HG03196 (cell line): Measurements from ENCODE around the gene KRTAP10-5.
"Not testable (repeated sequence)": the region's sequence is repeated elsewhere in the genome, so short reads cannot be mapped to it uniquely, and the experiment has no call there.

Experiments
- ATAC-seq: cut with Tn5 transposase; IDR thresholded peaks from one replicate; pipeline ENCODE4 v1.9.1; 2021; ENCODE audit not compliant: unreplicated experiment

The KRTAP10-5 gene

DNA sequence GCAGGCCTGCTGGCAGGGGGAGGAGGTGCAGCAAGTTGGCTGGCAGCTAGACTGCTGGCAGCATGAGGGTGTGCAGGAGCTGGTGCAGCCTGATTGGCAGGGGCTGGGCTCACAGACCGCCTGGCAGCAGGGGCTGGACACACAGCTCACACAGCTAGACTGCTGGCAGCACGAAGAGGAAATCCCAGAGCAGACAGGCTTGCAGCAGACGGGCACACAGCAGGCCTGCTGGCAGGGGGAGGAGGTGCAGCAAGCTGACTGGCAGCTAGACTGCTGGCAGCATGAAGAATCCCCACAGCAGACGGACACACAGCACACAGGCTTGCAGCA is 11.4 kb upstream of the KRTAP10-5 start:
- ATAC-seq = not testable (repeated sequence)

DNA sequence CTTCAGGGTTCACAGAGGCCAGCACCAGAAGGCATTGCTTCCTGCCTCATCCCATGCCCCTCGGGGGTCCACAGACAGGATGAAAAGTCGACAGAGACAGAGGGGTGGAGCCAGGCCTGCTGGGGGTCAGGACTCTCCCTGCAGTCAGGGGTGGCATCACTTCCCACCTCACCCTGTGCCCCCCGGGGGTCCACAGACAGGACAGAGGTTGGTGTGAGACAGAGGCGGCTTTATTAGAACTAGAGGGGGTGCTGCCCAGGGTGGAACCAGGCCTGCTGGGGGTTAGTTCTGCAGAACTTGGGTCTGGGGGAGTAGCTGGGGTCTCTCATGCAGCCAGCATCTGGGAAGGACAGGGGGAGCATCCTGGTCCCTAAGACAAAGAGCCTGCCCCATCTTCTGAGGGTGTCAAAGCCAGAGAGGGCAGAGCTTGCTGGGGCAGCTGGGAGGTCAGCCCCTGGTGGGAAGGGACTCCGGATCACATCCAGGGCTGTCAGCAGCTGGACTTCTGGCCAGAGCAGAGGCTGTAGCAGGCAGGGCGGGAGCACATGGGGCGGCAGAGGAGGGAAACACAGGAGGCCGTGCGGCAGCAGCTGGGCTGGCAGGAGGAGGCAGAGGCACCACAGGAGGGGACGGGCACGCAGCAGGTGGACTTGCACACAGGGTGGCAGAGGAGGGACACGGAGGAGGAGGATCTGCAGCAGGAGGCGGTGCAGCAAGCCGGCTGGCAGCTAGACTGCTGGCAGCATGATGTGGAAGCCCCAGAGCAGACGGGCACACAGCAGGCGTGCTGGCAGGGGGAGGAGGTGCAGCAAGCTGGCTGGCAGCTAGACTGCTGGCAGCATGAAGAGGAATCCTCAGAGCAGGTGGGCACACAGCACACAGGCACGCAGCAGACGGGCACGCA is 10.7 kb upstream of the KRTAP10-5 start:
- ATAC-seq = not testable (repeated sequence)

DNA sequence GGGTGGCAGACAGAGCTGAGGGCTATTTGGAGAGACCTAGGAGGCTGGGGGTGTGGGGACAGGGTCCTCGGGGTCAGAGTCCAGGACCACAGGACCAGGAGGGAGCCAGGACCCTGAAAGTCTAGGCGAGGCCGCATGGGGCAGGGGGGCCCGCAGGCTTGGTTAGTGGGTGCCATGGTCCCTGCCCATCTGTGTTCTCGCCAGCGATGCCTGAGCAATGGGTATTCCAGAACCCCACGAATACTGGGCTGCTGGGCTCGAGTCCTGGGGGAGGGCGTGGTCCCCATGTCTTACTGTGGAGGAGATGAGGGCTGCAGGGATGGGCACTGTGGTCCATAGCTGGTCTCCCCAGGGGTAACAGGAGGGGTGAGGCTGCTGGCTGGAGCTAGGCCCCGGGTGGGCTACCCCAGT is 9.9 kb upstream of the KRTAP10-5 start:
- ATAC-seq = no peak

DNA sequence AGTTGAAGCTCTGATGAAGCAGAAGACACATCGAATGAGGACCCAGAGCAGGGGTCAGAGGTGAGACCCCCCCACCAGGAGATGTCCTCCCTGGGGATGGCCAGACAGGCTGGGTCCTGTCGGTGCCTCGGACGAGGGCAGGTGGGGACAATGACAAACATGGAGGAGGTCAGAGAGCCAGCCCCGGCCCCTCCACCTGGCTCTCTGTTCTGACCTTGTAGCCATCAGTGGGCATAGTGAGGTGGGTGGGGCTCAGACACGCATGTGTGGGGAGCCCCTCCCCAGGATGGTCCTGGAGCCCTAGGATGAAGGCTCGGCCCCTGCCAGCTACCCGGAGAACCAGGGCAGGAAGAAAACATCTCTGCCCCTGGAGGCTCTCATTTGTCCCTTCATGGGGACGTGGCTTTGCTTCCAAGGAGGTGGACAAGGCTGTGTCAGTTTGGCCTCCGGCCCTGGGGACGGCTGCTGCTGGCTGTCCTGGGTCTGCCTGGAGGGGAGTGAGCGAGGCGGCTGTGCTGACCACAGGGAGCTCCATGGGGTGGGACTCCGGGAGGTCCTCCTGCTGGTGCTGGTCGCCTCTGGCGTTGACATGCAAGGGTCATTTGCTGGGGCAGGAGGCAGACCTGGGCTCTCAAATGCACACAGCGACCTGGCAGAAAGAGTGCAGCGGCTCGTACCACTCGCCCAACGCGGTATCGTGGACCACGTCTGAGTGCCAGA is 9.3 kb upstream of the KRTAP10-5 start:
- ATAC-seq = no peak

DNA sequence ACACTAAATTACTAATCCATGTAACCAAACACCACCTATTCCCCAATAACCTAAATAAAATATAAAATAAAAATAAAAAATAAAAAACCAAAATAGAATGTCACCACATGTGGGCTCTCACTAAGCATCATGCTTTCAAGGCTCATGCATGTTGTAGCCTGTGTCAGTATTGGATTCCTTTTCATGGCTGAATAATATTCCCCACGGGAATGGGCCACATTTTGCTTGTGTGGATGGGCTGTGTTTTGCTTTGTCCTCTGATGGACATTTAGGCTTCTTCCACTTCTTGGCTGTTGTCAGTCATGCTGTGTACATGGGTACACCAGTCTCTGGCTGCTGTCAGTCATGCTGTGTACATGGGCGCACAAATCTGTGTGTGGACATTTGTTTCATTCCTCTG is 8.7 kb upstream of the KRTAP10-5 start:
- no peak for ATAC-seq

DNA sequence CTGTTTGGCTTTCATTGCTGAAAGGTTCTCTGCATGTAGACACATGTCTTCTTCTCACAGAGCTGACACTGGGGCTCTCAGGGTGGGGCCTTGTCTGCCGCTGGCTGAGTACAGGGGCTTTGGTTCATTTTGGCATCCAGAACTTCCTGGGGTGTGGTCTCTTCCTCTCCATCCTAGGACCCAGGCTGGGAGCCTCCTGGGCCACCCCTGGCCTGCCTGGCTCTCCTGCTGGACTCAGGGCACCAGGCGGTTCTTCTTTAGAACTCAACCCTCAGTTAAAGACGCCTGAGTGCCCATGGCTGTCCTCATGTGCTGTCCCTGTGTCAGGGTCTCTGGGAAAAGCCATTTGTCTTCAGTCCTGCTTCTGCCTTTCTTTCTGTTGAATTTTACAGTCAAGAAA is 5.5 kb upstream of the KRTAP10-5 start:
- ATAC-seq = no peak

DNA sequence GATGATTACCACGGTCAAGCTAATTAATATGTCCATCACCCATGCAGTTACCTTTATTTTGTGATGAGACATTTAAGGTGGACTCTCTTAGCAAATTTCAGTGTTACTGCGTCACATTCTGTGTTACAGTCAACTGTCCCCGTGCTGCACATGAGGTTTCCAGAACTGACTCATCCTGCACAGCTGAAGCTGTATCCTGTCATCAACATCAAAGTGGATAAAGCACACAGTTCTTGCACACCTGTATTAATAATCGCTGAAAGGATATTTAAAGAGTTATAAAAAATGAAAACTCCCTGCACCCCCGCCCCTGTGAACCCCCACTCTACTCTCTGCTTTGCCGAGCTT is 3.4 kb upstream of the KRTAP10-5 start:
- no peak for ATAC-seq

DNA sequence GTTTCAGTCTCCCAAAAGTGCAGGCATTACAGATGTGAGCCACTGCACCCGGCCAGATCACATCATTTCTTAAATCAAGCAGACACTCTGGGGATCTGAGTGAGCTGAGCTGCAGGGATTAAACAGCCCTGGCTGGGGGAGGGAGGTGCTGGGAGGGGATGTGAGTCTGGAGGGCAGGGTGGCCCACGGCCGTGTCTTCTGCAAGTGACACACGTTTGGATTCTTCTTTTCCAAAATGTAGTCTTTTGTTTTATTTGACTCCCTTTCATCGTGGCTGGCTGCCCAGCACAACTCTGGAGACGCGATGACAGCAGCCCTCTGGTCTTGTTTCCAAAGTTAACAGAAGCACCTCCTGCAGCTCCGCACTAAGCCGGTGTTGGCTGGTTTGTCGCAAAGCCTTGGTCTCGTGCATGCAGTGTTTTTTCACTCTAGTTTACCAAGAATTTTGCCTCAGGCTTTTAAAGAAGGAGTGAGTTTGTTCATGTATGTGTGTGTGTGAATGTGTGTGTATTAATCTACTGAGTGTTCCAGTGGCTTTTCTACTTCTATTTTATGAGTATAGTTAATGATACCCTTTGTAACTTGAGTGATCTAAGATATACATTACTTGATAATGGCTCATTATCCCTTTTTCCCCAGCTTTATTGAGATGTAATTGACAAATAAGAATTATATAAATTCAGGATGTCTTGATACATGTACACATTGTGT is 2.8 kb upstream of the KRTAP10-5 start:
- no peak for ATAC-seq

DNA sequence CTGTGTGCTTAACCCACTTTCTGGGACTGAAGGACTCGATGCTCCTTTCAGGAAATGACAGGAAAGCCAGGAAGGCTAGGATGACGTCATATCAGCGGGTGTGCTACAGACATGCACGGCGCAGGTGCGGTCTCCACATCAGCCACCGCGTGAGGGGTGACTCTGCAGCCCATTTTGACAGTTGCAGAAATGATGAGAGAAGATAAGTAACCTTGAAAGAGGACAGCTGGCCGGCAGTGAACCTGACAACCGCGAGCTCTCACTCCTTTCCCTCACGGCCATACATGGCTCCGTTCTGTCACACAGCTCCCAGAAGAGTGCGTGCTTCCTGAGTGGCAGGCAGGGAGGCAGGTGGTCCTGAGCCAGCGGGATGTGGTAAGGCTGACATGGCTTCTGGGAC is 1.7 kb upstream of the KRTAP10-5 start:
- ATAC-seq = no peak

DNA sequence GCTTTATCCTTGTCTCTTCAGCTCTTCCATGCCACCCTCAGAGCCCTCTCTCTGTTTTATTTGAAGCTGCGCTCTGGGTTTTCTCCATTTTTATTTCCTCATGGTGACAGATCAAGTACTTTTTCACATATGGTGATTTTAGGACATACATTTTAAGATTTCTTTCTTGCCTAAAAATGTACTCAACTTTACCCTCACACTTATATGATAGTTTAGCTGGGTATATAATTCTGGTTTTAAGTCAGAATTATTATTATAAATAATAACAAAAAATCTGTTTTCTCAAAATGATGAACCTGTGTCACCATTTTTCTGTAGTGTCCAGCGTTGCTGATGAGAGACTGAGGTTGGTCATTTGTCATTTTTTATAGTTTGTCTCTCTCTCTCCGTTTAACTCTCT is 754 bp upstream of the KRTAP10-5 start:
- ATAC-seq = no peak

DNA sequence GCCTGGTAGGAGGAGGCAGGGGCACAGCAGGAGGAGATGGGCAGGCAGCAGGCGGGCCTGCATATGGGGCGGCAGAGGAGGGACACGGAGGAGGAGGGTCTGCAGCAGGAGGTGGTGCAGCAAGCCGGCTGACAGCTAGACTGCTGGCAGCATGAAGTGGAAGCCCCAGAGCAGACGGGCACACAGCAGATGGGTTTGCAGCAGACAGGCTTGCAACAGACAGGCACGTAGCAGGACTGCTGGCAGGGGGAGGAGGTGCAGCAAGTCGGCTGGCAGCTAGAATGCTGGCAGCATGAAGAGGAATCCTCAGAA is 615 bp downstream of the KRTAP10-5 start:
- ATAC-seq = no peak

DNA sequence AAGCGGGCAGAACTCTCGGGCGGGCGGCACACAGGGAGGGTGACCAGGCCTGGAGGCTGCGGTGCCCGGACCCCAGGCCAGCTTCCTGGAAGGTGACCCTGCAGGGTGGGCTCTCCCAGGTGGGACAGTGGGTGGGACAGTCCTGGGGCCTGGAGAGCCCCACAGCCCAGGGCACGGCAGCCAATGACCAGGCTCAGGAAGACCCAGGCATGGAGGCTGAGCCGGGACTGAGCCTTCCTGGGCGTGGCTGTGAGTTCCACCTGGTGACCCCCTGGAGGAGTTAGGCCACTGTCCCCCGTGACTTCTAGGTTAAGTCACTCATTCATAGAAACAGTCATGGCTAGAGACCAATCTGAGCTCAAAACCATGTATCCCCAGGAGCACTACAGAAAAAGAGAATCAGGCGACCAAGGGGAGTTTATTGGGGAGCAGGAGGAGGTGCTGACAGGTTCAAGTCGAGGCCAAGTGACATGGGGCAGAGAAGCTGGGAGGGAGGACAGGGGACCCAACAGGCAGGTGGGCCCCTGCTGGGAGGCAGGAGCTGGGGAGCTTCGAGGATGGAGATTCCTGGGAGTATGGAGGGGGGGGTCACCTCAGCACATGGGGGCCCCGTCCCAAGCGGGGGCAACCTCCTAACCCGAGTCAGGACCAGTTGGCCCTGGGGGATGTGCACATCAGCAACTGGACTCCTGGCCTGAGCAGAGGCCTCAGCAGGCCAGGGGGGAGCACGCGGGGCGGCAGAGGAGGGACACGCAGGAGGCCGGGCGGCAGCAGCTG is 1.2 kb downstream of the KRTAP10-5 start:
- ATAC-seq = no peak

DNA sequence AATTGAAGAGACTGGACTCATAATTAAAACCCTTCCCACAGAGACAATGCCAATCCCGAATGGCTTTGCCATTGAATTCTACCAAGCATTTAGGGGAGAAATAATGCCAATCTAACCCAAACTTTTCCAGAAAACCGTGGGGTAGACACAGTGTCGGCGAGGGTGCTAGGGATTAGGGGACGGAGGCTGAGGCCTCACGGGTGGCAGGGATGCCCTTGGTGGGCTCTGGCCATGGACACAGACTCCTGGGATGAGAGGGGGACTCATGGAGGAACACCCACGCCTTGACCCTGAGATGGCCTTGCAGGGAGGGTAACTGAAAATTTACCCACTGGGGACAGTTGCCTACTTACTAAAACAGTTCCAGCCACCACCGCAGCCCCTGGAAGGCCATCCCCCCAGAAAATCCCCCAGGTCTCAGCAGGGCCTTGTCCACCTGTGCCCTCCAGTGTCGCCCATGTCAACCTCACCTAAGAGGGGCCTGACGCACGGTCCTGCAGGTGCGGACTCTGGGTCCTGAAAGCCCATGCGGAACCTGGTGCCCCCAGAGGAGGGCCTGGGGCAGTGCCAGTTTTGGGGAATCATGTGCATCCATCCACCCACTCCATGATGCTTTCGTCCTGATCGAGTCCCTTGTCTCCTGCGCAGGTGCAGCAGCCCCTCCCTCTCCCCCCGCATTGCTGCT is 1.9 kb downstream of the KRTAP10-5 start:
- no peak for ATAC-seq

DNA sequence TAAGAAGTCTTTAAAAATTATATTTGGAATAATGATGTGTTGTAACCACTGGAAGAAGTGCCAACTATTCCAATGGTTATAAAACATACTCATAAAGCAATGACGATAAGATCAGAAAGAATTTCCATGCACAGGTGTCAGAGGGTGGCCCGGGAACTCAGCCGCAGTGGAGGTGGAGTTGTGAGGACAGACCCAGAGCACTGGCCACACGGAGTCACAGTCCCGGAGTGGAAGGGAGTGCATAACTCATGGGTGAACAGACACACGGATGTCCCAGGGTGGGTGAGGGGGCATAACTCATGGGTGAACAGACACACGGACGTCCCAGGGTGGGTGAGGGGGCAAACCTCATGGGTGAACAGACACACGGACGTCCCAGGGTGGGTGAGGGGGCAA is 4.4 kb downstream of the KRTAP10-5 start:
- ATAC-seq = no peak

DNA sequence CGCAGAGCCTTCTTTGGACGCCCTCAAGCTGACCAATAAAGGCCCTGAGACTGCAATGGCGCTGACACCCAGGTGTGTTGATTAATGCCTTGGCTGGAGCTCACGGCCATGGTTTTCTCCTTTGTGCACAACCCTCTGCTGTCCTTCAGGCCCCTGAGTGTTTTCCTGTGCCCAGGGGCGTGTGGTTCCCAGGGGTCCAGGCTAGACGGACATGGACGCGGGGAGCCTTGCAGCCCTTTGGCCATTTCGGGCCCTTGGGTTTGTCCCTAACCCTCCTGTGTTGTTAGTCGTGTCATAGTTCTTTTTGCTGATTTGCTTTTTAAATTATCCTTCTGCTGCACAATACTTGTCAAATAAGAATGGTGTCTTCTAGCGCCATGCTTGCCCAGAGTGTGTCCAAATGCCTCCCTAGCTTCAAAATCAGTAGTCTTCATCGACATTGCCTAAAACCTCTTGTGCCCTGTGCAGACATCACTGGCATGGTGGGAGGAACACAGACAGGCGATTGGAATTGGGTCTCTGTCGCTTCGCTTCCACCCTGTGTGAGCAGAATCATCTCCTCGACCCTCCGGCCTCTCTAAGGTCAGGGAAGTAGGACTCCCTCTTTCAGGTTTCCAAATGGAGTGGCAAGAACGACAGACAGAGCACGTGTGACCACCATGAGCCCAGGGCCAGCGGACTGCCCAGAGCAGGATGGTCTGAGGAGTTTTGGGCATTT is 4.9 kb downstream of the KRTAP10-5 start:
- ATAC-seq = no peak

DNA sequence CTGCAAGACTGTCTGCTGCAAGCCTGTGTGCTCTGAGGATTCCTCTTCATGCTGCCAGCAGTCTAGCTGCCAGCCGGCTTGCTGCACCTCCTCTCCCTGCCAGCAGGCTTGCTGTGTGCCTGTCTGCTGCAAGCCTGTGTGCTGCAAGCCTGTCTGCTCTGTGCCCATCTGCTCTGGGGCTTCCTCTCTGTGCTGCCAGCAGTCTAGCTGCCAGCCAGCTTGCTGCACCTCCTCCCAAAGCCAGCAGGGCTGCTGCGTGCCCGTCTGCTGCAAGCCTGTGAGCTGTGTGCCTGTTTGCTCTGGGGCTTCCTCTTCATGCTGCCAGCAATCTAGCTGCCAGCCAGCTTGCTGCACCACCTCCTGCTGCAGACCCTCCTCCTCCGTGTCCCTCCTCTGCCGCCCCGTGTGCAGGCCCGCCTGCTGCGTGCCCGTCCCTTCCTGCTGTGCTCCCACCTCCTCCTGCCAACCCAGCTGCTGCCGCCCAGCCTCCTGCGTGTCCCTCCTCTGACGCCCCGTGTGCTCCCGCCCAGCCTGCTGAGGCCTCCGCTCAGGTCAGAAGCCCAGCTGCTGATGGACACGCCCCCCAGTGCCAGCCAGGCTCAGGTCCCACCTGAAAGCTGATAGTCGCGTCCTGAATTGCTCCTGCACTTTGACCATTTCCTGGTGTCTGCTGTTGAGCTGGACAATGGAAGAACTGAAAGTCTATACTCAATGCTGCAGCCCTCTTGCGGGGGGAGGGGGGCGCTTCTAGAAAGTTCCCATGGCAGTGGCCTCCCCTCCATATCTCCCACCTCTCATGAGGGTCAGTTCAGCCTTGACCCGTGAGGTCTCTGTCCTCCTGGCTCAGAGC is 5.7 kb downstream of the KRTAP10-5 start:
- ATAC-seq = no peak

DNA sequence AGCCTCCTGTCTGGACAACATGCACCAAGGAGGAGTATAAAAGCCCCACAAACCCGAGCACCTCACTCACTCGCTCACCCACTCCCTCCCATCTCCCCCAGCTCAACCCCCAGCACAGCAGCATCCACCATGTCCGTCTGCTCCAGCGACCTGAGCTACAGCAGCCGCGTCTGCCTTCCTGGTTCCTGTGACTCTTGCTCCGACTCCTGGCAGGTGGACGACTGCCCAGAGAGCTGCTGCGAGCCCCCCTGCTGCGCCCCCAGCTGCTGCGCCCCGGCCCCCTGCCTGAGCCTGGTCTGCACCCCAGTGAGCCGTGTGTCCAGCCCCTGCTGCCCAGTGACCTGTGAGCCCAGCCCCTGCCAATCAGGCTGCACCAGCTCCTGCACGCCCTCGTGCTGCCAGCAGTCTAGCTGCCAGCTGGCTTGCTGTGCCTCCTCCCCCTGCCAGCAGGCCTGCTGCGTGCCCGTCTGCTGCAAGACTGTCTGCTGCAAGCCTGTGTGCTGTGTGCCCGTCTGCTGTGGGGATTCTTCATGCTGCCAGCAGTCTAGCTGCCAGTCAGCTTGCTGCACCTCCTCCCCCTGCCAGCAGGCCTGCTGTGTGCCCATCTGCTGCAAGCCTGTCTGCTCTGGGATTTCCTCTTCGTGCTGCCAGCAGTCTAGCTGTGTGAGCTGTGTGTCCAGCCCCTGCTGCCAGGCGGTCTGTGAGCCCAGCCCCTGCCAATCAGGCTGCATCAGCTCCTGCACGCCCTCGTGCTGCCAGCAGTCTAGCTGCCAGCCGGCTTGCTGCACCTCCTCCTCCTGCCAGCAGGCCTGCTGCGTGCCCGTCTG is 6.6 kb downstream of the KRTAP10-5 start, which contains the start of gene KRTAP10-4:
TSS of gene KRTAP10-4 (plus strand) at position 100 of the 827 bp plus-strand sequence. CDS start at position 130, 30 bp downstream.
- ATAC-seq = not testable (repeated sequence)

DNA sequence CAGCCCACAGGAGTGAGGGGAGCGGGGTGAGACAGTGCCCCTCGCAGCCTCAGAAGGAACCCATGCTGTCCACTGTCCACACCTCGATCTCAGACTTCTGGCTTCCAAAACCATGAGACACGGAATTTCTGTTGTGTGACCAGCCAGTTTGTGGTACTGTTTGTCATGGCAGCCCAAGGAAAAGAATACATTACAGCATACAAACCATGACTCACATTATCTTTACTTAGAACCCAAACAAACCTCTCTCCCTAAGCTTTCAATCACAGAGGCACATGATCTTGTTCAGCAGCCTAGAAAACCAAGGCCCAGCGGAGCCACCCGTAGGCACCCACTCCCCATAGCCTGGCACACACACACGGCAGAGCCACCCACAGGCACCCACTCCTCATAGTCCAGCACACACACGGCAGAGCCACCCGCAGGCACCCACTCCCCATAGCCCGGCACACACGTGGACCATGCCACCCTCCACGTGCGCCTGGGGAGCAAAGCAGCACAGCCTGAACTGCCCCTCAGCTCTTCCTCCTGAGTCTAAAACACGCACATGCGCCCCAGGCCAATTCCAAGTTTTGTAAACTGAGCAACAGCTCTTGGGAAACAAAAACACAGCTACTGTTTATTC is 7.3 kb downstream of the KRTAP10-5 start:
- no peak for ATAC-seq
